GM20000 (cell line): ENCODE measurements around the gene DACH1.

Experiments
- DNase-seq: peaks from one replicate; pipeline ENCODE4 v3.0.0; 2012; ENCODE audit warnings: low spot score
- TF ChIP-seq, protein P1 (sequence below): IDR thresholded peaks from 2 replicates; pipeline ENCODE4 v1.5.1; 2012; ENCODE audit warnings: mild to moderate bottlenecking, control low read depth; ENCODE audit errors: extremely low read depth, missing control alignments

The DACH1 gene

GRCh38 chr13:71499235-71499634 lies 367.8 kb downstream of the DACH1 start:
- TF ChIP-seq, protein P1, sequence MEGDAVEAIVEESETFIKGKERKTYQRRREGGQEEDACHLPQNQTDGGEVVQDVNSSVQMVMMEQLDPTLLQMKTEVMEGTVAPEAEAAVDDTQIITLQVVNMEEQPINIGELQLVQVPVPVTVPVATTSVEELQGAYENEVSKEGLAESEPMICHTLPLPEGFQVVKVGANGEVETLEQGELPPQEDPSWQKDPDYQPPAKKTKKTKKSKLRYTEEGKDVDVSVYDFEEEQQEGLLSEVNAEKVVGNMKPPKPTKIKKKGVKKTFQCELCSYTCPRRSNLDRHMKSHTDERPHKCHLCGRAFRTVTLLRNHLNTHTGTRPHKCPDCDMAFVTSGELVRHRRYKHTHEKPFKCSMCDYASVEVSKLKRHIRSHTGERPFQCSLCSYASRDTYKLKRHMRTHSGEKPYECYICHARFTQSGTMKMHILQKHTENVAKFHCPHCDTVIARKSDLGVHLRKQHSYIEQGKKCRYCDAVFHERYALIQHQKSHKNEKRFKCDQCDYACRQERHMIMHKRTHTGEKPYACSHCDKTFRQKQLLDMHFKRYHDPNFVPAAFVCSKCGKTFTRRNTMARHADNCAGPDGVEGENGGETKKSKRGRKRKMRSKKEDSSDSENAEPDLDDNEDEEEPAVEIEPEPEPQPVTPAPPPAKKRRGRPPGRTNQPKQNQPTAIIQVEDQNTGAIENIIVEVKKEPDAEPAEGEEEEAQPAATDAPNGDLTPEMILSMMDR, result no peak
- DNase-seq, result no peak

DNA sequence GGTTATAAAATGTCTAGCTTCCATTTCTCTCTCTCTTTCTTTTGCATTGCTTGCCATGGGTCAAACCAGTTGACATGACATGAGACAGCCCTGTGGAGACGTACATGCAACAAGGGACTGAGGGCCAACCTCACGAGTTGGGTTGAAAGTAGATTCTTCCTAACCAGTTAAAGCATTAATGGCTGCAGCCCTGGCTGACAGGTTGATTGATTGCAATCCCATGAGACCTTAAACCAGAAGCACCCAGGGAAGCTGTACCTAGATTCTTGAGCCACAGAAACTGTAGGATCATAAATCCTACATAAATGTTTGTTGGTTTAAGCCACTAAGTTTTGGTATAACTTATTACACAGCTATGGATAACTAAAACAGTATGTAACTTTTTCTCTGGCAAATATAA lies 373.8 kb downstream of the DACH1 start:
- TF ChIP-seq, protein P1, result no peak
- no peak for DNase-seq

DNA sequence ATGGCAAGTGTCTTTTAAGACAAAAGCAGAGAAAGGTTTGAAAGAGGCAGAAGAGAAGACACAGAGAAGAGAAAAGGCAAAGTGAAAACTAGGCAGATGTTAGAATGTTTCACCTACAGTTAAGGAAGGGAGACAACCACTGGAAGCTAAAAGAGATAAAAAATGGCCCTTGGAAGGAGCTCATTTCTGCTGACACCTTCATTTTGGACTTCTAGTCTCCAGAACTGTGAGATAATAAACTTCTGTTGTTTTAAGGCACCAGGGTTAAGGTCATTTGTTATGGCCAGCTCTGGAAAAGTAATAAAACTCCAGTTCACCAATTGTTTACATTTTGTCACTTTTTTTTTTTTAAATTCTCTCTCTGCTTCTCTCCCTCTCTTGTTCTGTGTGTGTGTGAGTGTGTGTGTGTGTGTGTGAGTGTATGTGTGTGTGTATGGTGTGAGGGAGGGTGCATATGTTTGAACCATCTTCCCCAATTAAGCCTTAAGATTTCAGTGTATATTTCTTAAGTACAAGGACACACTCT lies 374.6 kb downstream of the DACH1 start:
- no peak for DNase-seq
- TF ChIP-seq, protein P1, result no peak

GRCh38 chr13:71491010-71491409 lies 376.0 kb downstream of the DACH1 start:
- DNase-seq, result no peak
- TF ChIP-seq, protein P1, result no peak

DNA sequence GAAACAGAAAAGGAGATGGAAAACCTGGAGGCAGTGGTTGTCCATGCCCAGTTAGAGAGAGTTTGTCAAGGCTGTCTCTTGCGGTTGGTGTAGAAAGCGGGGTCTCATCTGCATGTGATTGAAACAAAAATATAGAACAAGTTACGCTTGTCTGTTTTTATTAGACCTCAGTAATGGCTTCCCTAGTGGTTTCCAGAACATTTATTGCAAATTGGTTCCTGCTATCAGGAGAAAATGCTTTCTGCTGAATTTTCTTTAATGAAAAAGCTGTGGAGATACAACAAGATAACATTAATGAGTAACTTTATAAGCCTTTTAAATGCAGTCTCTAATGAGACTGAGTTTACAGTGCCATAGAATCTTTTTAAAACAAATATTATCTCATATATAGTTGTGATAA lies 378.0 kb downstream of the DACH1 start:
- DNase-seq, result no peak

DNA sequence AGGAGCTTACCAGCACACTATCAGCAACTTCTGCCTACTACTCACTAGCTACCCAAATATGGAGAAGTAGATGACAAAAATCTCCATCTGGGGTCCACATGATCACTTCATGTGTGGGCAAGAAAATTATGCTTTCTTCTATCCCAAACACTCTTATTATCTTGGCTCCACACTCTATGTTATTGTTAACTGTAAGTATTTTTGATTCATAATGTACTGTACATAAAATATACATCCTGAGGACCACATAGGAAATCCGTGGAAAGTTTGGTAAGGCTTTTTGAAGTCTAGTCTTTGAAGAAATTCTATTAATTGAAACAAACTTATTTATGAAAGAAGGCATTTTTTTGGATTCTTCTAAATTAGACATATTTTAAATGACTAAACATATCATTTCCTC lies 378.8 kb downstream of the DACH1 start:
- TF ChIP-seq, protein P1, result no peak
- DNase-seq, result no peak

More for the DNA sequence above, 378.0 kb downstream of the DACH1 start:
- TF ChIP-seq, protein P1, result no peak

DNA sequence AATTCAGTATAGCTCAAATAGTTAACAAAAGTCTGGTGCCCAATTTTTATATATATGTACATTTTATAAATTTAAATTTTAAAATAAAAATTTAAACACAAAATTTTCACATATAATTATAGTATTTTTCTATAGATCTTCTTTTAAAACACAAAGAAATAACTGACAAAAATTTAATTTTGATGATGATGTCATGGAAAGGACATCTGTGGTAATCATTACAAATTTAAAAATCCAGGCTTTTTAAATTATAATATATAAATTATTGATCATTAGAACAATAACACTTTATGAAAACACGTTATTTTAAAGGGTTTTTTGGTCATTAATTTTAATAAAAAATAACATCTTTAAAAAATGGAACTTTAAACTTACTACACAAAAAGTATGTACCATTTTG lies 381.1 kb downstream of the DACH1 start:
- TF ChIP-seq, protein P1, result no peak
- no peak for DNase-seq
